MM.1S (cell line): ENCODE data around the gene ADRA1B.

Experiments
- CTCF ChIP-seq: fragments of 300-600 bp; sonication (generic); IDR thresholded peaks from 2 replicates; pipeline ENCODE4 v1.5.1; 2016; ENCODE audit warnings: antibody characterized with exemption, low read length, mixed read lengths
- EZH2phosphoT487 ChIP-seq: fragments of 300-600 bp; sonication (generic); IDR thresholded peaks from 2 replicates; pipeline ENCODE4 v1.6.1; 2018; ENCODE audit warnings: antibody characterized with exemption, low read length

- no peak for TF ChIP-seq EZH2phosphoT487
- TF ChIP-seq CTCF, result no peak
Measured at GRCh38 chr5:159913048-159913447, 3.2 kb upstream of the ADRA1B start.
